Type B pancreatic cell (in vitro differentiated cells): ENCODE results near the gene ZSWIM6. TPM values are rescaled to one million over a fixed set of nuclear protein-coding genes. Genes with fewer than 3 reads are reported as not detected.
A peak's percentile ranks its signal among the peaks of the same experiment; 100 is the strongest.

ENCODE experiments used
- DNase-seq: peaks from one replicate; pipeline ENCODE4 v3.0.0; 2021; ENCODE audit warnings: mixed read lengths; ENCODE audit not compliant: unreplicated experiment; ENCODE audit errors: extremely low spot score
- H3K27ac Mint-ChIP-seq: 2 replicates; pipeline ENCODE4 v1.8.0; 2021; ENCODE audit warnings: mild to moderate bottlenecking, mixed read lengths
- H3K27me3 Mint-ChIP-seq: 2 replicates; pipeline ENCODE4 v1.8.0; 2021; ENCODE audit warnings: mixed read lengths
- H3K36me3 Mint-ChIP-seq: 2 replicates; pipeline ENCODE4 v1.8.0; 2021; ENCODE audit warnings: mixed read lengths
- H3K4me1 Mint-ChIP-seq: one replicate; pipeline ENCODE4 v1.8.0; 2021; ENCODE audit warnings: mixed read lengths; ENCODE audit not compliant: unreplicated experiment
- H3K4me3 Mint-ChIP-seq: 2 replicates; pipeline ENCODE4 v1.8.0; 2021; ENCODE audit warnings: mild to moderate bottlenecking, mixed read lengths
- H3K9me3 Mint-ChIP-seq: 2 replicates; pipeline ENCODE4 v1.8.0; 2021; ENCODE audit warnings: mixed read lengths
- CTCF ChIP-seq: fragments of 200-600 bp; sonication (generic); conservative IDR thresholded peaks from 2 replicates; pipeline ENCODE4 v1.5.0; 2021; ENCODE audit warnings: antibody characterized with exemption, mild to moderate bottlenecking
- total RNA-seq: library from RNA; stranded (reverse); gene quantifications from 2 replicates; pipeline ENCODE4 v1.2.1, GENCODE V29; 2021; ENCODE audit warnings: low replicate concordance

Gene ZSWIM6
- total RNA-seq, 1 donor from 2014 or later, result 24.6 TPM

- H3K9me3 Mint-ChIP-seq, result no peaks in the 10 kb centered on the region
- peak overlapping the region; percentile 94 for H3K4me3 Mint-ChIP-seq
- H3K4me1 Mint-ChIP-seq, result peaks cover 31% of the 10 kb centered on the region
- peak overlapping the region; percentile 85 for H3K27ac Mint-ChIP-seq
- peaks cover 3% of the 10 kb centered on the region for H3K36me3 Mint-ChIP-seq
- H3K27me3 Mint-ChIP-seq, result peaks cover 13% of the 10 kb centered on the region
- TF ChIP-seq CTCF, result no peak
- DNase-seq, result no peak
These were observed 1.7 kb upstream of the ZSWIM6 start for GRCh38 chr5:61330341-61330844.

DNA sequence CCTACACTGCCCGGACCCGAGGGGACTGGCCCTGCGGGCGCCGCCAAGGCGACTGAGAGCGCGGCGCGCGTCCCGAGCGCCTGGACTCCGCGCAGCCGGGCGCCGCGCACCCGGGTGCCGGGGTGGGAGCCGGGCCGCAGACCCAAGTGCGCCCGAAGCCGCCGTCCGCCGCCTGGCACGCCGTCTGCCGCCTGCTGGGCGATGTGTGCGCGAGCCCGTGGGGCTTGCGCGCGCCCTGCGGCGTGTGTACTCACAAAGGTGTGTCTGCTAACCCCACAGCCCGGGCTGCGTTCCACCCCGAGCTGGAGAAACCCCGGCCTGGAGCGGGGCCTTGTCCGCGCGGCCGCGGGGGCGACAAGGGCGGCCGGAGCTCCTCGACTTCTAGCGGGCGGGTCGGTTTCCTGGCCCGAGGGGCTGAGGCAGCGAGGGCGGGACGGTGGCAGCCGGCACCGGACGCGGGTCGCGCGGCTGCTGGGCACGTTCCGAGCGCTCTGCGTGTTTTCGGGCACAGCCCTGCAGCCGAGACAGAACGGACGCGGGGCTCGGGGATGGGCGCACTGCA, 1.1 kb upstream of the ZSWIM6 start:
- Mint-ChIP-seq H3K4me1 (peaks cover 34% of the 10 kb centered on the region), H3K9me3 (no peaks in the 10 kb centered on the region), H3K4me3 (peak overlapping the region; percentile 94), H3K27ac (peak overlapping the region; percentile 85), H3K27me3 (peaks cover 13% of the 10 kb centered on the region), H3K36me3 (peaks cover 5% of the 10 kb centered on the region)
- TF ChIP-seq CTCF, result peak; percentile 63
- peak; percentile 85 for DNase-seq

GRCh38 chr5:61332358-61332749, 296 bp downstream of the ZSWIM6 start:
- DNase-seq, result no peak
- peak overlapping the region; percentile 99 for H3K27ac Mint-ChIP-seq

GRCh38 chr5:61332851-61333320, 828 bp downstream of the ZSWIM6 start:
- TF ChIP-seq CTCF, result no peak
- H3K27ac Mint-ChIP-seq, result no peak overlapping the region
- H3K4me1 Mint-ChIP-seq, result peaks cover 34% of the 10 kb centered on the region
- peaks cover 8% of the 10 kb centered on the region for H3K27me3 Mint-ChIP-seq
- H3K4me3 Mint-ChIP-seq, result peak overlapping the region; percentile 98
- peaks cover 20% of the 10 kb centered on the region for H3K36me3 Mint-ChIP-seq
- peak; percentile 71 for DNase-seq
- H3K9me3 Mint-ChIP-seq, result no peaks in the 10 kb centered on the region

More at GRCh38 chr5:61332358-61332749, 296 bp downstream of the ZSWIM6 start:
- Mint-ChIP-seq H3K9me3 (no peaks in the 10 kb centered on the region), H3K4me3 (peak overlapping the region; percentile 99), H3K36me3 (peaks cover 17% of the 10 kb centered on the region), H3K27me3 (peaks cover 9% of the 10 kb centered on the region), H3K4me1 (peaks cover 34% of the 10 kb centered on the region)
- TF ChIP-seq CTCF, result no peak

- Mint-ChIP-seq H3K4me3 (peak overlapping the region; percentile 98), H3K4me1 (peaks cover 37% of the 10 kb centered on the region), H3K27ac (peak overlapping the region; percentile 92), H3K36me3 (peaks cover 24% of the 10 kb centered on the region), H3K27me3 (peaks cover 4% of the 10 kb centered on the region), H3K9me3 (no peaks in the 10 kb centered on the region)
- TF ChIP-seq CTCF, result no peak
- peak; percentile 71 for DNase-seq
These were observed 1.4 kb downstream of the ZSWIM6 start for GRCh38 chr5:61333321-61333953.
